GM19023 (cell line): Measurements from ENCODE around the gene TRIM25.

ENCODE experiments used
- ATAC-seq: cut with Tn5 transposase; IDR thresholded peaks from one replicate; pipeline ENCODE4 v1.9.1; 2021; ENCODE audit warnings: mild to moderate bottlenecking, moderate library complexity; ENCODE audit not compliant: unreplicated experiment

TRIM25 gene

DNA sequence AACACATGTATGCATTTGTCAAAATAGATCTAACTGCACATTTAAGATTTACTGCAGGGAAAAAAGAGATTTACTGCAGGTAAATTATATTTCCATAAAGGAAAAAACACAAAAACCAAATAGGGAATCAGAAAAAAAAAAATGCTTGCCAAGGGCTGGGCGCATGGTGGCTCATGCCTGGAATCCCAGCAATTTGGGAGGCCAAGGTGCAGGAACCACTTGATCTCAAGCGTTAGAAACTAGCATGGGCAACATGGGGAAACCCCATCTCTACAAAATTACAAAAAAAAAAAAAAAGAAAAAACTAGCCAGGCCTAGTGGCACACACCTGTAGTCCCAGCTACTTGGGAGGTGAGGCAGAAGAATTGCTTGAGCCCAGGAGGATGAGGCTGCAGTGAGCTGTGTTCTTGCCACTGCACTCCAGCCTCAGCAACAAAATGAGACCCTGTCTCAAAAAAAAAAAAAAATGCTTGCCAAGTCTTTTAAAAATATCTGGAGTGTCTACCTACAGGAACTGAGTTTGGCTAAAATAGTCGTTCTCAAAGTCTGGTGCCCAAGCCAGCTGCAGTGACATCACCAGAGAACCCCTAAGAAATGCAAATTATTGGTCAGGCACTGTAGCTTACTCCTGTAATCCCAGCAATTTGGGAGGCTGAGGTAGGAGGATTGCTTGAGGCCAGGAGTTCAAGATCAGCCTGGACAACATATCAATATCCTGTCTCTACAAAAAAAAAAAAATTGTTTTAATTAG lies 17.5 kb downstream of the TRIM25 start:
- no peak for ATAC-seq

DNA sequence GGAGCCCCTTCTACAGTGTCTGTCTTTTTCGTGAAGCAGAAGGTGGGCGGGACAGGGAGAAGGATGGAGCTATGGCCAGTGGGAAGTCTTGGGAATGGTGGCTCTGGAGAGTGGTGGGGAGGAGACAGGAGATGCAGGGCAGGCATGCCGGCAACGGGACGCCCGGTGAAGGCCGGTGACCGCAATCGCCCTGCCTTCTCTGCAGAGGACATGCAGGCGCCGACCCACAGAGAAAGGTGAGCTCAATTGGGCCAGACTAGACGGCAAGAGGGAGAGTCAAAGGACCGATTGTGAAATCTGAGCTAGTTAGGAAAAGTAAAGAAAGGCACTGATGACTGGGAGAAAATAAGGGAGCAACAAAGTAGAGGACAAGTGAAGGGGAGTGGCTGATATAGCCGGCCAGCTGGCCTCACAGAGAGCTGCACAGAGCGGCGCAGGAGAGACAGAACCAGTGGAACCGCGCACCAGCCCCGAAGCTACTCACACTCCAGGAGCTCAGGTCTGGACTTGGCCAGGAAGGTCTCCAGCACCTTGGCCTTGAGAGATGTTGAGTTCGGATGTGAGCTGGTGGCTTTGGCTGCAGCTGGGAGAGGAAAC lies 18.9 kb downstream of the TRIM25 start:
- ATAC-seq = no peak

DNA sequence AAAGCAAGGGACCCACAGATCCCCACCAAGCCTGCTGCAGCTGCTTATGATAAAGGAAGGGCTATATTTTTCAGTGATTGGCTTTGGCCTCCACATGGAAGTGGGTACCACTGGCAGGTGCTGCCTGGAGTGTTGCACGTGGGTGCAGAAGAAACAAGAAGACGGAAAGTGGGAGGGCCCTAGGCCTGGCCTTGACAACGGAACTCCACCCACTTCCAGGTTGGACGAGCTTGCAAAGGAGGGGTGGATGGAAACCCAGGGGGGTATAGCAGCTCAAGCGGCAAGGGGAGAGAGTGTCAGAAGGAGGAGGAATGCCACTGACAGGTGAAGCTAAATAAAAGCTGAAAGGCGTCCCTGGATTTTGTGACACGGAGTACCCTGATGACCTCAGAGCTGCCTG lies 20.3 kb downstream of the TRIM25 start:
- ATAC-seq = no peak

DNA sequence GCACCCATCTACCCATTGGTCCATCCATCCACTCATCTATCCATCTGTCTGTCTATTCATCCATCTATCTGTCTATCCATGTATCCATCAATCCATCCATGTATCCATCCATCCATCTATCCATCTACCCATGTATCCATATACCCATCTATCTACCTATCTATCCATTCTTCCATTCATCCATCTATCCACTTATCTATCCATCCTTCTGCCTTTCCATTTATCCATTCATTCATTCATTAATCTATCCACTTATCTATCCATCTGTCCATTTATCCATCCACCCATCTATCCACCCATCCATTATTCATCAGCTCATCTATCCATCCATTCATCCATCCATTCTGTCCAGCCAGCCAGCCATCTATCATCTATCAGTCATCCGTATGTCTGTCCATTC lies 21.5 kb downstream of the TRIM25 start:
- ATAC-seq = no peak

DNA sequence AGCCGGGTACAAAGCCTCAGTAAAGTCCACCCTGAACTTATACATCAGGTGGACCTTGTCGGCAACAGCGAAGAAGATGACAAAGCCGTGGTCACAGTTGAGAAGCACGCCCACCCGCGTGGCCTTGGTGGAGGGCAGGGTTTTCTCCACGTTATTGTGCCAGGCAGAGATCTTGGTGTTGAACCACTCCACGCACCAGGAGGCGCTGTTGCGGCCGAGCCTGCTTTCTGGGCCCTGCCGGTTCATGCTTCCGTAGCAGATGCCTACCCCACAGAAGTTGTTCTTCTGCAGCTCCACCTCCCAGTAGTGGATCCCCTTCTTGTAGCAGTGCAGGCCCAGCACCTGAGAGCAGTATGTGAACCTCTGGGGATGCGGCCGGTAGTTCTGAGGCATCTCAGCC lies 22.1 kb downstream of the TRIM25 start:
- no peak for ATAC-seq

DNA sequence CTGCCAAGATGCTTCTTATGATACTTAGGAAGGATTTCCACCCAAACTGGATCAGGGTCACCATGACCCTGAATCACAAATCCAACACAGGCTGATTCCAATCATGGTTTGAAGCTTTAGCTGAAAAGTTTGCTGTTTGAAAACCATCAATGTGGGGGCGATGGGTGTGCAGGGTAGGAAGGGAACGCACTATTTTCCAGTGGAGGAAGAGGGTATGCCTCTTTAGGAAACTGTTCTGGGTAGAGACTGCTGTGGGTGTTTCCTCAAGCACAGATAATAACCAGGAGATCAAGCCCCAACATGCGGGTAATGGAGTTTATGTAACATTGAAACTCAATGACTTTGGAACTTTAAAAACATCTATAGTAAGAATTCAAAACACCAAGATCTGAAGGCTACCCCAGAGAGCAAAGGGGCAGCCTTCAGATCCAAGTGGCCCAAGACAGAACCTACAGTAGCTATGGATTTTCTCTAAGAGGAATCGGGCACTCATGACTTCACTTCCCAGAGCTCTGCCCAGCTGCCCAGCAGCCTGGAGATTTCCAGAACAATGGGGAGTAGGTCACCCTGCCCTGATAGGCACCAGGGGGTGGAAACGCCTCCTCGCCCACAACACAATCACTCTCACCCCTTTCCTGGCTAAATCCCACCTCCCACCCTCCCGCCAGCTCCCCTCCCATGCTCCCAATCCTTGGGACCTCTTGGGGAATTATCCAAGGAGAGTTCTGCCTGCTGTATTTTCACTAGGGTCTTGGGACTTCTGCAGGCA lies 22.8 kb downstream of the TRIM25 start:
- ATAC-seq = no peak

DNA sequence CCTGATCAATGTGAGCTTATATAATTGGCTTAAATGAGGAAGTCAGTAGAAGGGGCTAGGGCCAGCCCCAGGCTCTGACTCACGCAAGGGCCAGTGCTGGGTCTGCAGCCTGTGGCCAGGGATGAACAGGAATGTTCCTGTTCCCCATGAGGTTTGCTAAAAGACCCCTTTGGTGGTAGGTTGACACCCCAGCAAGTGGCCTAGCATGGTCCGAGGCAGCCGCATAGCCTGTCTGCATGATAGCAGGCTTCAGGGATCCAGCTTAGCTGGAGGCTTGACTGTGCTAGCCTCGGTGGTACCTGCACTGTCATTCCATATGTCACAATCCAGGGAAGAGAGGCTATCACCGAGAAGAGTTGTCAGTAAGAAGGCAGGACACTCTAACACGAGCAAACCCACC lies 23.5 kb downstream of the TRIM25 start:
- no peak for ATAC-seq

DNA sequence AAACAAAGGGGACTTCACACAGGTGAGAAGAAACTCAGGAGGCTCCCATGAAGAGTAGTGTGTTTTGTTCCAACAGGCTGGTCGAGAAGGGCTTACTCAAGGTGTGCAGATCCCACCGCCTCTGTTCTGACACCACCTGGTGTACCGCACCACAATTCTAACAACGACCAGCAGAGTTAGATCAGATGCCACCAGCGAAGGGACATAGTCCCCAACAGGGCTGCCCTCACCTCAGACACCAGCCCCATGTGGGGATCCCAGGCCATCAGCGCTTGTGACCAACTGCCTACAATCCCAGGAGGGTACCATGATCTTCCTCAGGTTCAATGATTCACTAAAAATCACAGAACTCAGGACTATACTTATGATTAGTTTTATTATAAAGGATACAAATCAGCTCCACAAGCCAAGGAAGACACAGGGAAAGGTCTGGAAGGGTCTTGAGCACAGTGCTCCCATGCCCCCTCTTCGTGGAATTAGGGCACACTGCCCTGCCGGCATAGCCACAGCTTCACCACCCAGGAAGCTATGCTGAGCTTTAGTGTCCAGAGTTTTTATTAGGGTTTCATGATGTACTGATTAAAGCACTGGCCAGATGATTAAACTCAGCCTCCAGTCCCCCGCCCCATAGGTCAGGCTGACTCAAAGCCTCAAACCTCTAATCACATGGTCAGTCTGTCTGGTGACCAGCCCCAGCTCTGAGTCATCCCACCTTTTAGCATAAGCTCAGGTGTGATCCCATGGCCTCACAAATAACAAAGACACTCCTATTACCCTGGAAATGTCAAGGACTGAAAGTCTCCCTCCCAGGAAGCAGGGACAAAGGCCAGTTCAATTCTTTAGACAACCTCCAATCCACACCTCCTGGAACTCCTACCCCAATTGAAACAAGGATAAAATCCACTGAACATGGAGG lies 26.0 kb downstream of the TRIM25 start:
- no peak for ATAC-seq

DNA sequence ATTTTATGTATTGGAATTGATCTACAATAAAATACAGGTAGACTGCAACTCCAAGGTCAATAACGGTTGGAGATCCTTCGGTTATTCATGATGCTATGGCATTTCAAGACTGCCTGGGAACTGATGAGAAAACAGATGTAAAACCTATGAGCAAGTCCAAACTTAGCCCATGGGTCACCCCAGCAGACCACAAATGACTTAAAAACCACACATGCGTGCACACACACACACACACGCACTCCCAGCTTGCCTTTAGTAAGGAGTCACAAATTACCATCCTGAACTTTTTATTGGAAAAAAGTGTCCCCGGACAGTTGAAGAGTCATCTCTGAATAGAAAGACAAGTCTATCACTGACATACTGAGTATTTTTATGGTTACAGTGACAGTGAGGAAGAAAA lies 26.7 kb downstream of the TRIM25 start:
- no peak for ATAC-seq

DNA sequence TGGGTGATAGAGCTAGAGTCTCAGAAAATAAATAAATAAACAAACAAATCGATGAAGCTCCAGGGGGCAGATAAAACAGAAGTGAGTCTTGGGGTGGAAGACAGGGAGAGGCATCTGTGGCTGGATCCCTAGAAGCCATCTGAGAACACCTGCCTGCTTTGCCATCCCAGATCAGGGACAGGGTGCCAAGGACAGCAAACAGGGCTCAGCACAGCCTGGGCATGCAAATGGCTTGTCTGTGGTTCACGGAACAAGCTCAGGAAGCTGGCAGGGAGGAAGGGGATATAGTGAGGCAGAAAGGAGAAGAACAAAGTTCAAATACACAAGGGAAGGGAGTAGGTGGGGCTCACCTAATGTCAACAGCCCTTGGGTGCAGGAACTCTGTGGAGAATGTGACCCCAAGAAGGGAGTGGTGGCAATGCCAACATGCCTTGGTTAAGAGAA lies 27.5 kb downstream of the TRIM25 start:
- no peak for ATAC-seq

DNA sequence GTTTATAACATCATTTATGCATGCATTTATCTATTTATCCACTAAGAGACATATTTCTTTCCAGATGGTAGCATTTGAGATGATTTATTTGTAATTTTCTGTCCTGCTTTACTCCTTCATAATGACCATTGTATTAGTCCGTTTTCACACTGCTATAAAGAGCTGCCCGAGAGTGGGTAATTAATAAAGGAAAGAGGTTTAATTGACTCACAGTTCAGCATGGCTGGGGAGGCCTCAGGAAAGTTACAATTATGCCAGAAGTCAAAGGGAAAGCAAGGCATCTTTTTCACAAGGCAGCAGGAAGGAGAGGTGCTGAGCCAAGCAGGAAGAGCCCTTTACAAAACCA lies 28.6 kb downstream of the TRIM25 start:
- no peak for ATAC-seq

DNA sequence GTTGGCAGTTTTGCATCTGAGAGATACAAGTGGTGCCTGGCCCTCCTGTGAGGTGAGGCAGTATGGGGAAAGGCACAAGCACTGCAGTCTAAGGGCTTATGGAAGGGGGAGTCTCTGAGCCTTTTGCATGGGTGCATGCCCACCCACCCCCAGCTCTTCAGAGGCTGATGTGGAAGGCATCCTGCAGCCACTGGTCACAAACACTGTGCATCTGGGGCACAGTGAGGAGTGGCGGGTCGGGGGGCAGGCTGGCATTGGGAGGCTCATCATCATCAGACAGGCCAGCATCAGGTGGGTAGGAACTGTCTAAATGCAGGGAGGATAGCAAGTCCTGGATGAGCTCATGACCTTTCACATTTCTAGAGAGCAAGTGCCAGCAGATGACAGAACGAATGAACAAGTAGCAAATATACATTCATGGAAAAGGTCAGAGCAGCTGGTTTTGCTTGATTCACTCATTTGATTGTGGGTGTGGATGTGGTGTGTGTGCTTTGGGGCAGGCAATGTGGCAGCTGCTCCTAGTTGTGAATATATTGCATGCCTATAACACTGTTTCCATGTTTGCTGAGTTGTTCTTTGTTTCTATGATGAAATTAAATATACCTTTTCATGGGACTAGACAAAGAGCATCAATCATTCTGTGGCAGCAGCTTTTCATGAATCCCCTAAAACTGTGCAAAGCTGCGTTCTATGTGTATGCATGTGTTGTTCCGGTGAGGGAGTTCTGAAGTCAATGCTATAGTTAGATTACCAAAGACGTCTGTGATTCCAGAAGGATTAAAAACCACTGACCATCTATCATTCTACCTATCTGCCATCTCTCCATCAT lies 29.2 kb downstream of the TRIM25 start:
- no peak for ATAC-seq

DNA sequence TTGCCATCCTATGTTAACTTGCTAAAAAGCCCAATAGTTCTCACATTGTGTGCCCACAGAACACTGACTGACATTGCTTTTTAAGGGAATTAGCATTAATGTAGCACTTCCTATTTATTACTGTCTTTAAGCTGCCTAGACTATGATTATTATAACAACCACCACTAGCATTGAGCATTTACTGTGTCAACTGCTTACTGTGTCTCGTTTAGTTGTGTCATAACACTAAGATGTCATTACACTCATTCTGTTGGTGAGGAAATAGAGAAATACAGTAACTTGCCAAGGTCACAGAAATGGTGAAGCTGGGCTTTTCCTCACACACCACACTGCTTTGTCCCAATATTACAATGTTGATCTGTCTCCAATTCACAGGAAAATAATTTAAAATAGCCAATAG lies 30.2 kb downstream of the TRIM25 start:
- ATAC-seq = no peak

DNA sequence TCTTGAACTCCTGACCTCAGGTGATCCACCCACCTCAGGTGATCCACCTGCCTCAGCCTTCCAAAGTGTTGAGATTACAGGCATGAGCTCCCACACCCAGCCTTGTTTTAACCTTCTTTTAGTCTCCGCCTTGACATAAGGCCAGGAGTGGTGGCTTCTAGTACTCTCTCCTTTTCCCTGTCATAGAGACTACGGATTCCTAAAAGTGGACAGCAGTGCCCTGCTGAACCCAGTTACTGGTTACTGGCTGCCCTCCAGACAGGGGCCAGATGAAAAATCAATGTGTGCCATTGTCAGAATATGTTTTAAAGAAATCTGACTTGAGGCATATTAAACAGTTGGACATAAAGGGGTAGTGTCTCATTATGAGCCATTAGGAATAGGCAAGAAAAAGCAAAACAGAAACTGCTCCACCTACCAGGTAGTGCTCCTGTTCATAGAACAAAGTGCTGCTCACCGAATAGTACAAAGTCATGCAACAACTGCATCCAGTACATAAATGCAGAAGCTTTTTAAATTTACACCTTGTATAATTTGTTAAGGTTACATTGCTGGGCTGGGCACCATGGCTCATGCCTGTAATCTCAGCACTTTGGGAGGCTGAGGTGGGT lies 32.1 kb downstream of the TRIM25 start:
- ATAC-seq = no peak

DNA sequence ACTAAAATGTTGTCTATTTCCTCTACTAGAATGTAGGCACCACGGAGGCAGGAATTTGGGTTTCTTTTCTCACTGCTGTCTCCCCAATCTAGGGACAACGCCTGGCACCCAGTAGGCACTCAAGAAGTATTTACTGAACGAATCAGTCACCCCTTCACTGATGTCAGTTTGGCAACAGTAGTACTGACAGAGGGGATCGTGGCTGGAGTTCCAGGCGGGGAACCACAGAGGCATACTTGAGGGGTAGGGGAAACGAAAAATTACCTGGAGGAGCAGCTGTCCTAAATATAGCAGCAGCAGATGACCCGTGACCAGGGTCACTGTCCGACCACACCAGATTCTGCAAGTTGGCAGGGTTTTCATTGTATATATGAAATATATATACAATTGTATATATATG lies 33.3 kb downstream of the TRIM25 start:
- ATAC-seq = no peak

DNA sequence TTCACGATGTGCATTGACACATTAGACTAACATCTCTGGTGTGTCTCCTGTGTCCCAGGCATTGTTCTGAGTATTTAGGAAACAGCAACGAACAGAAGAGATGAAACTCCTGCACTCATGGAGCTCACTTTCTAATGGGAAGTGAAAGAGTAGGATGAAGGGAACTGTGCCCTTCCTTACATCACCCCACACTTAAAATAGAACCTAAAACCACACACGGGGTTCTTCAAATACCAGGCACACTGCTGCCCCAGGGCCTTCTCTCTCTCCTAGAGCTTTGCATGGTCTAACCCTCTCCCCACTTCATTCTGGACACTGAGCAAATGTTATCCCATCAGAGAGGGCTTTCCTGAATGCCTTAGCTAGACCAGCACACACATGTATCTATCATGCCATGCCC lies 33.7 kb downstream of the TRIM25 start:
- no peak for ATAC-seq

DNA sequence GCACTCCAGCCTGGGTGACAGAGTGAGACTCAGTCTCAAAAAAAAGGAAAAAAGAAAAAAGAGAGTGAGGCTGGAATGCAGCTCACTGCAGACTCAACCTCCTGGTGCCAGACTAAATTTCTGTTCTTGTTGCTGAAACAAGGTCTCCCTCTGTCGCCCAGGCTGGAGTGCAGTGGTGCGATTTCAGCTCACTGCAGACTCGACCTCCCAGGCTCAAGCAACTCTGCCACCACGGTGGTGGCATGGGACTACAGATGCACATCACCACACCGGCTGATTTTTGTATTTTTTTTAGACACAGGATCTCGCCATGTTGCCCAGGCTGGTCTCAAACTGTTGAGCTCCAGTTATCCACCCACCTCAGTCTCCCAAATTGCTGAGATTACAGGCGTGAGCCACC lies 34.6 kb downstream of the TRIM25 start:
- ATAC-seq = no peak

DNA sequence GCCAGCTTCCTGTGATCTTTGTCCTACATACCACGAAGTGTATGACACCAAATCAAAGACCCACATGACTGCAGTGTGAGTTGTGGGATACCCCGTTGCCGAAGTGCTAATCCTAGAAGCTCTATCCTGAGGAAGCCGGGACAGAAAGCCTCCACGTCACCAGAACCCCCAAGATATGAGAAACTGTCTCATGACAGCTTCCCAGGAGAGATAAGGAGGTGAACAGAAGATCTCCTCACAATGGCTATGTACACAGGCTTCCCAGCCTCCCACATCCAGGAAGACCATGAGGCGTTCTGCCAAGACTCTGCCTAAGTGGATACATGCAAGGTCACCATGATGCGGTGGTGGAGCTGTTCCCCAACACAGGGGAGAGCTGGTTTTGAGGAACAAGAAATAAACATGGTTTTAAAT lies 37.1 kb downstream of the TRIM25 start:
- ATAC-seq = no peak

DNA sequence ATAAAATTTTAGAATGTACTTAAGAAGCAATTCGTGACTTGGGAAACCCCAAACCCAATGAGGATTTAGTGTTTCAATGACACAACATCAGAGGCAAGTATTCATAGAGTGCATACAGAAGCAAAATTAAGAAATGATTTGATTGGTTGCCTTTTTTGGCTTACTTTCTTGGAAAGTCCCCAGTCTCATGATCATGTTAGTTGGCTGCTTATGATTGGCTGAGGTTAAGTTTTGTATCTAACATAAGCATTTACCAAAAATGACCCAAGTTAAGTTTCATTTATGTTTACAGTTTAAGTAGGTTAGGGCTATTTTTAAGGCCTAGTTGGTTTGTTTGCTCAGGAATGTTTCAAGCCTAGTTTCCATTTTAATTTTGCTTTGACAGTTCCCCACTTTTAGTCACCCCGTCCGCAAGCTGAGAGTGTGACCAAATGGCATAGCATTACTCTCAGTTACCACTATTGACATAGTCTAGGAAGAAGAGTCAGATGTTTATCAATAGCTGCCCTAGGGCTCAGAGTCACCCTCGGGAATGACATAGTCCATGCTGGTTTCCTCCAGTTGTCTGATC lies 43.7 kb downstream of the TRIM25 start:
- ATAC-seq = no peak

DNA sequence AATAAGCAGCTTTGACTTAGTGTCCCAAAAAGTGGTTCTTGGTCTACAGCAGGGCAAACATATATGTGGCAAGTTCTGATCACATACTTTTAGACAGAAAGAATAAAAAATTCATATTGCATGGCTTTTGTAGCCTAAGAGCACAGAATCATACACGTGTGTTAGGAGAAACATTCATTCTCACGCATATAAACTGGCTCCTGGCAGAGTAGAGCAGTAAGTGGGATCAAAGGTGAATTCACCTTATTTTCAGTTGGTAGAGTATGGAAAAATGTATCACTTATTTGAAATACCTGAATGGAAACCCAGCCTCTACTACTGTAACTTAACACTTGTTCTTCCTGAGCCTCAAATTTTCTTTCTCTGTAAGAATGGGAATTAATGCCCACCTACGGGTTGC lies 45.1 kb downstream of the TRIM25 start:
- no peak for ATAC-seq
